ENCODE data around the gene SIPA1L3. TPM values are rescaled to one million over a fixed set of nuclear protein-coding genes. Genes with fewer than 3 reads are reported as not detected.

SIPA1L3 gene
- total and polyA plus RNA-seq, 11 donors: 4.7 to 22.9 (median 8.8) TPM

DNA sequence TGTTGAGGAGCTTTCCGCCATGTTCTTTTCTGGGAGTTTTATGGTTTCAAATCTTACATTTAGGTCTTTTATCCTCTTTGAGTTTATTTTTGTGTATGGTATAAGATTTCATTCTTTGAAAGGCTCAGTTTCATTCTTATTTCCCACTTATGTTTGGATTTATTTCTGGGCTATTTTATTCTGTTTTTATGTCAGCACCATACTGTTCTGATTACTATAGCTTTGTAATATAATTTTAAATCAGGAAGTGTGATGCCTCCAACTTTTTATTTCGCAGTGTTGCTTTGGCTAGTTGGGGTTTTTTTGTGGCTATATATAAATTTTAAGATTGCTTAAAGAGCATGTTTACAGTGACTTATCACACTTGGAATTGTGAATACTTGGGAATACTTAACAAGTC lies 135.1 kb downstream of the SIPA1L3 start:
- ATAC-seq: no peak
- Histone ChIP-seq H3K27ac (no peak overlapping the region), H3K36me3 (no peaks in the 10 kb centered on the region), H3K4me3 (no peak overlapping the region), H3K9me3 (peaks cover 0 to 11% (median 0%) of the 10 kb centered on the region in 12 donors), H3K4me1 (peaks cover 0 to 6% (median under 1%) of the 10 kb centered on the region in 12 donors), H3K27me3 (no peaks in the 10 kb centered on the region)
- 94 to 99% (median 96%) methylated on average over 2 of the region's 2 CpGs for WGBS, 4 donors
- TF ChIP-seq, protein P1, sequence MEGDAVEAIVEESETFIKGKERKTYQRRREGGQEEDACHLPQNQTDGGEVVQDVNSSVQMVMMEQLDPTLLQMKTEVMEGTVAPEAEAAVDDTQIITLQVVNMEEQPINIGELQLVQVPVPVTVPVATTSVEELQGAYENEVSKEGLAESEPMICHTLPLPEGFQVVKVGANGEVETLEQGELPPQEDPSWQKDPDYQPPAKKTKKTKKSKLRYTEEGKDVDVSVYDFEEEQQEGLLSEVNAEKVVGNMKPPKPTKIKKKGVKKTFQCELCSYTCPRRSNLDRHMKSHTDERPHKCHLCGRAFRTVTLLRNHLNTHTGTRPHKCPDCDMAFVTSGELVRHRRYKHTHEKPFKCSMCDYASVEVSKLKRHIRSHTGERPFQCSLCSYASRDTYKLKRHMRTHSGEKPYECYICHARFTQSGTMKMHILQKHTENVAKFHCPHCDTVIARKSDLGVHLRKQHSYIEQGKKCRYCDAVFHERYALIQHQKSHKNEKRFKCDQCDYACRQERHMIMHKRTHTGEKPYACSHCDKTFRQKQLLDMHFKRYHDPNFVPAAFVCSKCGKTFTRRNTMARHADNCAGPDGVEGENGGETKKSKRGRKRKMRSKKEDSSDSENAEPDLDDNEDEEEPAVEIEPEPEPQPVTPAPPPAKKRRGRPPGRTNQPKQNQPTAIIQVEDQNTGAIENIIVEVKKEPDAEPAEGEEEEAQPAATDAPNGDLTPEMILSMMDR (IDR thresholded peaks at IDR 0.05): no peak
- TF ChIP-seq POLR2A (IDR thresholded peaks at IDR 0.05): no peak
- intact Hi-C loops (cut with DNase I): no loop called here
- no peak for DNase-seq

DNA sequence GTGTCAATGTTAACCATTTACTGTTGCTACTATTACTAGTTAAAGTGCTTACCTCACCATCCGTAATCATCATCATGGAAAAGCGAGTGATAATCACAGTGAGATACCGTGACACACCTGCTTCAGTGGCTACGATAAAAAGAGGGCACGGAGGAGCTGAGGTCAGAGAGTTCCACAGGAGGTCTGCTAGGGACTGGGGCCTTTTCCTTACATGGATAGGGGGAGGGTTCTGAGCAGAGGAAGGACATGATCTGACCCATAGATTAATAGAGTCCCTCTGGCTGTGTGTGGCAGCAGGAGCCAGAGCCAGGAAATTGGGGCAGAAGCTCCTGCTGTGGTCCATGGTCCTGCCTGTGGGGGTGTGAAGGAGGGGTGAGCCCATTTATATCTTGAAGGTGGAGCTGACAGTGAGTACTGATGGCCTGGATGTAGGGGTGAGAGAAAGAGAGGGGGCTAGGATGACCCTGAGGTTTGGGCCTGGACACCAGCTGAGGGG lies 136.7 kb downstream of the SIPA1L3 start:
- intact Hi-C loops (cut with DNase I): no loop called here
- TF ChIP-seq POLR2A (IDR thresholded peaks at IDR 0.05): no peak
- TF ChIP-seq, protein P1 (IDR thresholded peaks at IDR 0.05): no peak
- no peaks in the 10 kb centered on the region for H3K36me3 ChIP-seq
- 92 to 98% (median 93%) methylated on average over 5 of the region's 5 CpGs for WGBS, 4 donors
- no peak for ATAC-seq
- H3K4me3 ChIP-seq: no peak overlapping the region
- peaks cover 0 to 11% (median 0%) of the 10 kb centered on the region in 12 donors for H3K9me3 ChIP-seq
- no peaks in the 10 kb centered on the region for H3K27me3 ChIP-seq
- H3K27ac ChIP-seq: no peak overlapping the region
- DNase-seq: no peak
- H3K4me1 ChIP-seq: peaks cover 0 to 13% (median 0%) of the 10 kb centered on the region in 12 donors

DNA sequence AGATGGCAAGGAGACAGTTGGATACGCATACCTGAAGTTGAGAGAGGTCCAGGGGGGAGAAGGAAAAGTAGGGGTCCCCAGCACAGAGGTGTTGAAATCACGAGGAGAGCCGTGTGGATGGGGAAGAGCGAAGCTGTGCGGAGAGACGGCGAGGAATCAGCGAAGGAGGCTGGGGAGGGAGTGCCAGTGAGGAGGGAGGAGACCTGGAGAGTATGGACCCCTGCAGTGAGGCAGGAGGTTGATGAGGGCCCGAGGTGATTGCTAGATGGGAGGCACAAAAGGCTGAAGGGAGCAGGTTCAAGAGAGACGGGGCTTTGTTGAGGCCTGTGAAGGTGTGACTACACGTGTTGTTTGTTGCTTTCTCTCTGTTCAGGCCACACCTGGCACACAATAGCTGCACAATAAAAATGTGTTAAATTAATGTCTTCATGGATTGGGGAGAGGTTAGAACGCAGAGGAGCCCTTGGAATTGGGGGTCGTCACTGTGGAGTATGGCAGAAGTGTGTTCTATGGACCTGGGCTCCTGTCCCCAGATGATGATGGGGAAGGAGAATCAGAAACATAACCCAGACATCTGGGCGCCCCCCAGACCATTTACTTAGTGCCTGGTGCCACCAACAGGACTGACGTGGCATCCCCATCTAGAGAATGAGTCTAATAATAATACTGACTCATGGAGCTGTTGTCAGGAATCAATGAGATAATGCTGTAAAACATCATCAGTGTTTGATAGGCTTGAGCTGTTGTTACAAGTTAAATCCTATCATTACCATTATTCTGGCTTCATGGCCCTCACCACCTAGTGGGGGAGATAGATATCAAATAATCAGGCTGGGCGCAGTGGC lies 137.5 kb downstream of the SIPA1L3 start:
- DNase-seq (no peak), ATAC-seq (peak in 1 of 4 donors; percentile 15)
- Histone ChIP-seq H3K27ac (no peak overlapping the region), H3K4me3 (no peak overlapping the region), H3K9me3 (peaks cover 0 to 11% (median 0%) of the 10 kb centered on the region in 12 donors), H3K36me3 (no peaks in the 10 kb centered on the region), H3K27me3 (no peaks in the 10 kb centered on the region), H3K4me1 (peaks cover 0 to 17% (median 0%) of the 10 kb centered on the region in 12 donors)
- 89 to 91% (median 90%) methylated on average over 16 of the region's 16 CpGs for WGBS, 4 donors
- no peak for TF ChIP-seq POLR2A (IDR thresholded peaks at IDR 0.05)
- TF ChIP-seq, protein P1 (IDR thresholded peaks at IDR 0.05): no peak
- intact Hi-C loops (cut with DNase I): no loop called here

- WGBS, 4 donors: 85 to 88% (median 86%) methylated on average over 15 of the region's 15 CpGs
- TF ChIP-seq POLR2A (IDR thresholded peaks at IDR 0.05): no peak
- TF ChIP-seq, protein P1 (IDR thresholded peaks at IDR 0.05): no peak
- Histone ChIP-seq H3K36me3 (no peaks in the 10 kb centered on the region), H3K4me1 (peaks cover 0 to 22% (median 0%) of the 10 kb centered on the region in 12 donors), H3K27me3 (no peaks in the 10 kb centered on the region), H3K4me3 (no peak overlapping the region), H3K9me3 (peaks cover 0 to 11% (median 0%) of the 10 kb centered on the region in 12 donors), H3K27ac (no peak overlapping the region)
- no peak for ATAC-seq
- DNase-seq: no peak
- intact Hi-C loops (cut with DNase I): no loop called here
Measured at GRCh38 chr19:38045554-38046253, 138.7 kb downstream of the SIPA1L3 start.

Measured in heart left ventricle (tissue), 16 donors.